ENCODE data around the gene CDC27. TPM values are rescaled to one million over a fixed set of nuclear protein-coding genes. Genes with fewer than 3 reads are reported as not detected.

The CDC27 gene
- total RNA-seq, 2 donors from 2014 or later = 66.0 to 69.2 TPM

- Histone ChIP-seq H3K27ac (no peak overlapping the region), H3K4me1 (ENCODE audit: control insufficient read depth in 1 of 2, low read depth in 2 of 2) (peaks cover 16 to 25% of the 10 kb centered on the region in 2 donors), H3K27me3 (replicated peaks; ENCODE audit: insufficient read depth) (no peaks in the 10 kb centered on the region), H3K36me3 (no peaks in the 10 kb centered on the region), H3K4me3 (no peak overlapping the region), H3K9me3 (no peaks in the 10 kb centered on the region)
- DNase-seq (ENCODE audit: low spot score) (no peak), ATAC-seq (ENCODE audit: insufficient number of reproducible peaks, low FRiP score, low read depth) (no peak)
- TF ChIP-seq CTCF (IDR thresholded peaks at IDR 0.05) = no peak
Measured at GRCh38 chr17:47201166-47201565, 12.1 kb upstream of the CDC27 start.

- ATAC-seq (ENCODE audit: insufficient number of reproducible peaks, low FRiP score, low read depth) (no peak), DNase-seq (ENCODE audit: low spot score) (no peak)
- Histone ChIP-seq H3K36me3 (no peaks in the 10 kb centered on the region), H3K27ac (peak overlapping the region in 1 of 2 donors; percentile 14), H3K9me3 (no peaks in the 10 kb centered on the region), H3K4me1 (ENCODE audit: control insufficient read depth in 1 of 2, low read depth in 2 of 2) (peaks cover 11 to 18% of the 10 kb centered on the region in 2 donors), H3K27me3 (replicated peaks; ENCODE audit: insufficient read depth) (no peaks in the 10 kb centered on the region), H3K4me3 (no peak overlapping the region)
- TF ChIP-seq CTCF (IDR thresholded peaks at IDR 0.05) = no peak
Measured at GRCh38 chr17:47200325-47200664, 11.2 kb upstream of the CDC27 start.

- Histone ChIP-seq H3K9me3 (no peaks in the 10 kb centered on the region), H3K4me3 (no peak overlapping the region), H3K36me3 (no peaks in the 10 kb centered on the region), H3K4me1 (ENCODE audit: control insufficient read depth in 1 of 2, low read depth in 2 of 2) (peaks cover 8 to 13% of the 10 kb centered on the region in 2 donors), H3K27me3 (replicated peaks; ENCODE audit: insufficient read depth) (no peaks in the 10 kb centered on the region), H3K27ac (peak overlapping the region in 1 of 2 donors; percentile 14)
- no peak for DNase-seq (ENCODE audit: low spot score)
- ATAC-seq (ENCODE audit: insufficient number of reproducible peaks, low FRiP score, low read depth) = no peak
- TF ChIP-seq CTCF (IDR thresholded peaks at IDR 0.05) = no peak
Measured at GRCh38 chr17:47199627-47200324, 10.7 kb upstream of the CDC27 start.

- no peaks in the 10 kb centered on the region for H3K27me3 ChIP-seq (replicated peaks; ENCODE audit: insufficient read depth)
- no peaks in the 10 kb centered on the region for H3K36me3 ChIP-seq
- H3K4me1 ChIP-seq (ENCODE audit: control insufficient read depth in 1 of 2, low read depth in 2 of 2) = no peaks in the 10 kb centered on the region
- H3K9me3 ChIP-seq = no peaks in the 10 kb centered on the region
- TF ChIP-seq CTCF (IDR thresholded peaks at IDR 0.05) = no peak
- no peak overlapping the region for H3K27ac ChIP-seq
- ATAC-seq (ENCODE audit: insufficient number of reproducible peaks, low FRiP score, low read depth) (no peak), DNase-seq (ENCODE audit: low spot score) (no peak)
- H3K4me3 ChIP-seq = no peak overlapping the region
Measured at GRCh38 chr17:47197821-47198220, 8.7 kb upstream of the CDC27 start.

GRCh38 chr17:47193931-47194511, 4.9 kb upstream of the CDC27 start:
- Histone ChIP-seq H3K9me3 (no peaks in the 10 kb centered on the region), H3K27ac (no peak overlapping the region), H3K27me3 (replicated peaks; ENCODE audit: insufficient read depth) (no peaks in the 10 kb centered on the region), H3K4me3 (no peak overlapping the region), H3K36me3 (no peaks in the 10 kb centered on the region), H3K4me1 (ENCODE audit: control insufficient read depth in 1 of 2, low read depth in 2 of 2) (no peaks in the 10 kb centered on the region)
- DNase-seq (ENCODE audit: low spot score) = no peak
- ATAC-seq (ENCODE audit: insufficient number of reproducible peaks, low FRiP score, low read depth) = no peak
- no peak for TF ChIP-seq CTCF (IDR thresholded peaks at IDR 0.05)

Data from thoracic aorta (tissue), 2 donors.